Suprapubic skin (tissue), 4 donors: ENCODE results near the gene LTBP2.

ENCODE experiments used
- POLR2A ChIP-seq, 2 donors: fragments of 450-650 bp; IDR thresholded peaks; one replicate each; pipeline ENCODE4 v1.6.1; 2017; ENCODE audit warnings: antibody characterized with exemption in 2 of 2, mild to moderate bottlenecking in 2 of 2, moderate library complexity in 2 of 2
- POLR2AphosphoS5 ChIP-seq, 3 donors: sonication (generic); formaldehyde crosslinking; IDR thresholded peaks; one replicate each; pipeline ENCODE4 v1.6.1; 2017; ENCODE audit warnings: antibody characterized with exemption in 3 of 3
- TF ChIP-seq, protein P1 (sequence below), 2 donors: fragments of 200-600 bp in 1 of 2; fragments of 450-650 bp in 1 of 2; sonication (generic) in 1 of 2; IDR thresholded peaks; one replicate each; pipeline ENCODE4 v1.5.1; 2016 to 2019; ENCODE audit warnings: antibody characterized with exemption in 2 of 2, mild to moderate bottlenecking in 1 of 2, moderate library complexity in 1 of 2

- TF ChIP-seq POLR2AphosphoS5 (IDR thresholded peaks at IDR 0.05): no peak
- TF ChIP-seq, protein P1, sequence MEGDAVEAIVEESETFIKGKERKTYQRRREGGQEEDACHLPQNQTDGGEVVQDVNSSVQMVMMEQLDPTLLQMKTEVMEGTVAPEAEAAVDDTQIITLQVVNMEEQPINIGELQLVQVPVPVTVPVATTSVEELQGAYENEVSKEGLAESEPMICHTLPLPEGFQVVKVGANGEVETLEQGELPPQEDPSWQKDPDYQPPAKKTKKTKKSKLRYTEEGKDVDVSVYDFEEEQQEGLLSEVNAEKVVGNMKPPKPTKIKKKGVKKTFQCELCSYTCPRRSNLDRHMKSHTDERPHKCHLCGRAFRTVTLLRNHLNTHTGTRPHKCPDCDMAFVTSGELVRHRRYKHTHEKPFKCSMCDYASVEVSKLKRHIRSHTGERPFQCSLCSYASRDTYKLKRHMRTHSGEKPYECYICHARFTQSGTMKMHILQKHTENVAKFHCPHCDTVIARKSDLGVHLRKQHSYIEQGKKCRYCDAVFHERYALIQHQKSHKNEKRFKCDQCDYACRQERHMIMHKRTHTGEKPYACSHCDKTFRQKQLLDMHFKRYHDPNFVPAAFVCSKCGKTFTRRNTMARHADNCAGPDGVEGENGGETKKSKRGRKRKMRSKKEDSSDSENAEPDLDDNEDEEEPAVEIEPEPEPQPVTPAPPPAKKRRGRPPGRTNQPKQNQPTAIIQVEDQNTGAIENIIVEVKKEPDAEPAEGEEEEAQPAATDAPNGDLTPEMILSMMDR (IDR thresholded peaks at IDR 0.05): no peak
- TF ChIP-seq POLR2A (IDR thresholded peaks at IDR 0.05): no peak
Measured at GRCh38 chr14:74543771-74544438, 68.1 kb downstream of the LTBP2 start.
